Activated CD4-positive, alpha-beta T cell treated with anti-CD3 and anti-CD28 coated beads, Interleukin-2, Interleukin-6, amounts not matched to agents 100 ng/mL and 50 ng/mL, durations not matched to agents 16 hours and 8 hours (primary cell): ENCODE results near the gene AAK1.
"Not testable (repeated sequence)": the region's sequence is repeated elsewhere in the genome, so short reads cannot be mapped to it uniquely, and the experiment has no call there.

ENCODE experiments used
- DNase-seq: peaks from one replicate; pipeline ENCODE4 v3.0.0-alpha.2; 2020

The AAK1 gene

GRCh38 chr2:69567157-69567908 lies 76.2 kb downstream of the AAK1 start:
- no peak for DNase-seq

- DNase-seq: no peak
These were observed 76.9 kb downstream of the AAK1 start for GRCh38 chr2:69566669-69567068.

- peak; percentile 82 for DNase-seq
These were observed 78.1 kb downstream of the AAK1 start for GRCh38 chr2:69565431-69565839.

- no peak for DNase-seq
These were observed 78.9 kb downstream of the AAK1 start for GRCh38 chr2:69564604-69565003.

- DNase-seq: no peak
These were observed 80.5 kb downstream of the AAK1 start for GRCh38 chr2:69563021-69563420.

GRCh38 chr2:69561101-69561500 lies 82.4 kb downstream of the AAK1 start:
- DNase-seq: no peak

- DNase-seq: no peak
These were observed 83.4 kb downstream of the AAK1 start for GRCh38 chr2:69560147-69560482.

GRCh38 chr2:69559442-69560146 lies 83.9 kb downstream of the AAK1 start:
- peak; percentile 48 for DNase-seq

GRCh38 chr2:69556008-69556407 lies 87.5 kb downstream of the AAK1 start:
- no peak for DNase-seq

- DNase-seq: no peak
These were observed 88.6 kb downstream of the AAK1 start for GRCh38 chr2:69554981-69555380.

GRCh38 chr2:69554568-69554967 lies 89.0 kb downstream of the AAK1 start:
- no peak for DNase-seq

- no peak for DNase-seq
These were observed 89.5 kb downstream of the AAK1 start for GRCh38 chr2:69553991-69554390.

- not testable (repeated sequence) for DNase-seq
These were observed 93.0 kb downstream of the AAK1 start for GRCh38 chr2:69550511-69550910.

- DNase-seq: no peak
These were observed 94.1 kb downstream of the AAK1 start for GRCh38 chr2:69549421-69549820.

GRCh38 chr2:69547984-69548715 lies 95.4 kb downstream of the AAK1 start:
- DNase-seq: no peak

GRCh38 chr2:69546646-69547045 lies 96.9 kb downstream of the AAK1 start:
- no peak for DNase-seq

- no peak for DNase-seq
These were observed 98.0 kb downstream of the AAK1 start for GRCh38 chr2:69545477-69545932.

- DNase-seq: no peak
These were observed 98.6 kb downstream of the AAK1 start for GRCh38 chr2:69544951-69545350.

GRCh38 chr2:69539549-69539908 lies 104.0 kb downstream of the AAK1 start:
- DNase-seq: no peak

GRCh38 chr2:69538872-69539548 lies 104.5 kb downstream of the AAK1 start:
- no peak for DNase-seq

- no peak for DNase-seq
These were observed 105.3 kb downstream of the AAK1 start for GRCh38 chr2:69538249-69538648.

- DNase-seq: no peak
These were observed 107.7 kb downstream of the AAK1 start for GRCh38 chr2:69535817-69536241.

- DNase-seq: no peak
These were observed 112.4 kb downstream of the AAK1 start for GRCh38 chr2:69531186-69531585.
